Upper lobe of right lung (tissue), 1 donor: ENCODE data around the gene ERAP2. TPM values are rescaled to one million over a fixed set of nuclear protein-coding genes. Genes with fewer than 3 reads are reported as not detected.

Source experiments
- ATAC-seq: fragments of 200-7000 bp; cut with Tn5 transposase; one replicate; pipeline ENCODE4 v1.9.1; 2020; ENCODE audit warnings: mild to moderate bottlenecking, moderate library complexity
- DNase-seq: peaks from one replicate; pipeline ENCODE4 v3.0.0-alpha.2; 2020
- H3K27ac ChIP-seq: fragments of 200-600 bp; one replicate; pipeline ENCODE4 v1.8.0; 2022
- H3K27me3 ChIP-seq: fragments of 200-600 bp; one replicate; pipeline ENCODE4 v1.8.0; 2022; ENCODE audit warnings: mild to moderate bottlenecking
- H3K36me3 ChIP-seq: fragments of 200-600 bp; one replicate; pipeline ENCODE4 v1.8.0; 2022
- H3K4me1 ChIP-seq: fragments of 200-600 bp; one replicate; pipeline ENCODE4 v1.8.0; 2022
- H3K4me3 ChIP-seq: fragments of 200-600 bp; one replicate; pipeline ENCODE4 v1.8.0; 2022; ENCODE audit warnings: mild to moderate bottlenecking
- H3K9me3 ChIP-seq: fragments of 200-600 bp; one replicate; pipeline ENCODE4 v1.8.0; 2022
- CTCF ChIP-seq: fragments of 200-600 bp; IDR thresholded peaks from one replicate; pipeline ENCODE4 v1.8.0; 2022; ENCODE audit warnings: antibody characterized with exemption
- intact Hi-C: fragments of 100-400 bp; cut with DNase I; formaldehyde crosslinking; loops from one replicate; pipeline ENCODE4 v1.11.0; 2022
- total RNA-seq: library from RNA; stranded (reverse); fragmentation: NEBNext Ultra II Directional; extraction: Animal tissue kit (Norgen Biotek cat#: 25700); gene quantifications from one replicate; pipeline ENCODE4 v1.2.1, GENCODE V29; 2021
- donor health status: DM: no; HTN: yes; CAD: no; lungs with severe emphysema.

ERAP2 gene
- total RNA-seq, 1 donor from 2014 or later, result 26.9 TPM

- intact Hi-C loops, result no loop called here
- Histone ChIP-seq H3K27ac (no peak overlapping the region), H3K4me1 (no peaks in the 10 kb centered on the region), H3K27me3 (no peaks in the 10 kb centered on the region), H3K9me3 (no peaks in the 10 kb centered on the region), H3K36me3 (no peaks in the 10 kb centered on the region), H3K4me3 (no peak overlapping the region)
- no peak for DNase-seq
- peak; percentile 92 for TF ChIP-seq CTCF
- peak; percentile 97 for ATAC-seq
Measured at GRCh38 chr5:96868603-96869371, 7.5 kb upstream of the ERAP2 start.

DNA sequence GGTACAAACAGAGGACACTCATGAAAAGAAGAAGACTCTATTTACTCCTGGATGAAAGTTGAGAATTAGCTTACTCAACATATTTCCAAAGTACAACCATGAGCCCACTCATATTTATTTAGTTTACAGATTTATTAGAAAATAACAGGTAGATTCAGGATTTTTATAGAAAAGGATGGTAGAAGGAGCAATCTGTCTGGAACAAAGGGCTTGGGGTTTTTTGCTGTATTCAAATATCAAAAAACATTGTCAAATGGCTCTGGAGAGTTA lies 7.0 kb upstream of the ERAP2 start:
- TF ChIP-seq CTCF, result no peak
- no peaks in the 10 kb centered on the region for H3K9me3 ChIP-seq
- H3K27me3 ChIP-seq, result no peaks in the 10 kb centered on the region
- intact Hi-C loops, result no loop called here
- no peaks in the 10 kb centered on the region for H3K4me1 ChIP-seq
- no peak overlapping the region for H3K4me3 ChIP-seq
- ATAC-seq, result no peak
- DNase-seq, result no peak
- no peaks in the 10 kb centered on the region for H3K36me3 ChIP-seq
- H3K27ac ChIP-seq, result no peak overlapping the region

DNA sequence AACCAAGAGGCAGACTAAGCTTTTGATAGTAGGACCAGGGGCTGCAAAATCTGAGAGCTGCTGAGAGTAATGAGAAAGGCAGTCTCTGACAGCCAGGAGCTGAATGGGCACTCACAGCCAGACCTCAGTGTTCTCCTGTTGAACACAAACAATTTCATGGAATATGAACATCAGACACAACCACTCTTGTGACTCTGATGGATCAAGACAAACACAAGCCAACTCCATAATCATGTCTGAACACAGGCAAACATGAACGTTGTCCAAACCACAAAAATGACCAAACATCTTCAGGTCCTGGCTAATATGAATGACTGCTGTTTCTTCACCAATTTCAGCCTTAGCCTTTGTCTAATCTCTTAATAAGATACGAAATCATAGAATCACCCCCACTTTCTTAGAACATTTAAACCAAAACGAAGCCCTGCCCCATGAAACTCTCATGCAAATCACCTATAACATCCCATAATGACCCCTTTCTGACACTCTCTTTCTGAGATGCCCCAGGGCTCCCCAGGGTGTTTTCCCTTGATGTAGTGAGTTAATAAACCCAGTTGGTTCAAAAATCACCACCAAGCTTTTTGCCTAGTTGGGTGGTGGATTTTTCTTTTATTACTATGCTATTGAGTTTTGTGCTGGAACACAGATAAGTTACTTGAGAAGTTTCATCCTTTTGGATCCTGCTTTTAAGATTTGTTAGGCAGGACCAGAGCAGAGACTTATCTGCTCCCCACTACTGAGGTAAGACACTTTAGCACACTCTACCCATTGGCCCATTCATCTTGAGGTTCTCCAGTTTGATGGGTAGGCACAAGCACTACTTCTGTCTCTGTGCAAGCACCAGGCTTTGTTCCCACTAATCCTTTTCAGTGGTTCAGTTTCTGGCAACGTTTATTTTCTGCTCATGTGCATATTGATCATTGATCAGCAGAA lies 5.9 kb upstream of the ERAP2 start:
- DNase-seq, result no peak
- Histone ChIP-seq H3K36me3 (no peaks in the 10 kb centered on the region), H3K27me3 (no peaks in the 10 kb centered on the region), H3K27ac (no peak overlapping the region), H3K4me3 (no peak overlapping the region), H3K4me1 (peaks cover 3% of the 10 kb centered on the region), H3K9me3 (no peaks in the 10 kb centered on the region)
- TF ChIP-seq CTCF, result no peak
- no peak for ATAC-seq
- intact Hi-C loops, result no loop called here

- TF ChIP-seq CTCF, result no peak
- ATAC-seq (no peak), DNase-seq (no peak)
- no peaks in the 10 kb centered on the region for H3K36me3 ChIP-seq
- no peak overlapping the region for H3K27ac ChIP-seq
- no peaks in the 10 kb centered on the region for H3K9me3 ChIP-seq
- intact Hi-C loops, result no loop called here
- no peak overlapping the region for H3K4me3 ChIP-seq
- no peaks in the 10 kb centered on the region for H3K27me3 ChIP-seq
- peaks cover 9% of the 10 kb centered on the region for H3K4me1 ChIP-seq
Measured at GRCh38 chr5:96871027-96871399, 5.3 kb upstream of the ERAP2 start.

DNA sequence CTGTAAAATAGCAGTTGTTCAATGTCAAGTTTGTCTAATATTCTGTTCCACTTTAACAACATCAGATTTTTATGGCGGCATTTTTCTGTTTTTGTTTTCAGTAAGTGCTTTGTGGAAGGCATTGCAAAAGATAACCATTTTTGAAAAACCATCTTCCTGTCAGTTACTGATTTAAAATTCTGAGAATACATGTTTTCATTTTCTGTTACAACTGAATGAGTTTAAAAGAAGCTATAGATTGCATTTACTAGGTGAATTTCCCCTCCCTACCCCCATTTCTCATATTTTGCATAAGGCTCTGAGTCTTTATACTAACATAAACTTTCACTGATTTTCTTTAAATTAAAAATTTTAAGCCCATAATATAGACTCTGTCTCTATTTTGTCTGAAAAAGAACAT lies 4.6 kb upstream of the ERAP2 start:
- H3K27ac ChIP-seq, result no peak overlapping the region
- no peak overlapping the region for H3K4me3 ChIP-seq
- H3K9me3 ChIP-seq, result no peaks in the 10 kb centered on the region
- ATAC-seq (no peak), DNase-seq (no peak)
- TF ChIP-seq CTCF, result no peak
- no peaks in the 10 kb centered on the region for H3K36me3 ChIP-seq
- H3K27me3 ChIP-seq, result no peaks in the 10 kb centered on the region
- intact Hi-C loops, result no loop called here
- H3K4me1 ChIP-seq, result peaks cover 9% of the 10 kb centered on the region
